Activated T-helper 1 cell treated with anti-CD3 and anti-CD28 coated beads, Interleukin-12 subunit alpha, Interleukin-12 subunit beta, Interleukin-2, Interleukin-4 antibody, amounts not matched to agents 30 ng/mL and 10 ng/mL and 1 ng/mL, durations not matched to agents 14 hours and 24 hours and 36 hours (primary cell): ENCODE data around the gene CYB561. TPM values are rescaled to one million over a fixed set of nuclear protein-coding genes. Genes with fewer than 3 reads are reported as not detected.

Experiments
- DNase-seq: peaks from one replicate; pipeline ENCODE4 v3.0.0; 2021; ENCODE audit warnings: low spot score
- H3K27ac Mint-ChIP-seq: one replicate; pipeline ENCODE4 v1.8.0; 2021; ENCODE audit warnings: mild to moderate bottlenecking, mixed read lengths
- H3K27me3 Mint-ChIP-seq: one replicate; pipeline ENCODE4 v1.8.0; 2022; ENCODE audit warnings: mild to moderate bottlenecking, moderate library complexity, mixed read lengths; ENCODE audit not compliant: insufficient read depth
- H3K36me3 Mint-ChIP-seq: one replicate; pipeline ENCODE4 v1.8.0; 2021; ENCODE audit warnings: low read depth, mixed read lengths
- H3K4me1 Mint-ChIP-seq: one replicate; pipeline ENCODE4 v1.8.0; 2021; ENCODE audit warnings: low read depth, mixed read lengths
- H3K4me3 Mint-ChIP-seq: one replicate; pipeline ENCODE4 v1.8.0; 2021; ENCODE audit warnings: mild to moderate bottlenecking, moderate library complexity, mixed read lengths
- H3K9me3 Mint-ChIP-seq: one replicate; pipeline ENCODE4 v1.8.0; 2021; ENCODE audit warnings: mixed read lengths
- intact Hi-C: fragments of 100-400 bp; cut with micrococcal nuclease; formaldehyde crosslinking; loops from one replicate; pipeline ENCODE4 v1.15.1; 2024
- total RNA-seq: library from RNA; stranded (reverse); gene quantifications from 2 replicates; pipeline ENCODE4 v1.2.3, GENCODE V29; 2022

The CYB561 gene
- total RNA-seq, 1 donor from 2014 or later: 1.9 TPM

GRCh38 chr17:63442549-63443035 is 3.5 kb downstream of the CYB561 start:
- peaks cover 11% of the 10 kb centered on the region for H3K27me3 Mint-ChIP-seq
- H3K9me3 Mint-ChIP-seq: no peaks in the 10 kb centered on the region
- peaks cover 8% of the 10 kb centered on the region for H3K36me3 Mint-ChIP-seq
- DNase-seq: no peak
- intact Hi-C loops: no loop called here
- no peak overlapping the region for H3K27ac Mint-ChIP-seq
- no peak overlapping the region for H3K4me3 Mint-ChIP-seq
- H3K4me1 Mint-ChIP-seq: peaks cover 38% of the 10 kb centered on the region

GRCh38 chr17:63442074-63442473 is 4.0 kb downstream of the CYB561 start:
- Mint-ChIP-seq H3K27me3 (peaks cover 11% of the 10 kb centered on the region), H3K36me3 (peaks cover 8% of the 10 kb centered on the region), H3K4me3 (no peak overlapping the region), H3K9me3 (no peaks in the 10 kb centered on the region), H3K4me1 (peaks cover 33% of the 10 kb centered on the region), H3K27ac (no peak overlapping the region)
- intact Hi-C loops: no loop called here
- DNase-seq: no peak

GRCh38 chr17:63441654-63442053 is 4.5 kb downstream of the CYB561 start:
- intact Hi-C loops: no loop called here
- peaks cover 11% of the 10 kb centered on the region for H3K27me3 Mint-ChIP-seq
- peaks cover 32% of the 10 kb centered on the region for H3K4me1 Mint-ChIP-seq
- no peak overlapping the region for H3K27ac Mint-ChIP-seq
- H3K4me3 Mint-ChIP-seq: no peak overlapping the region
- H3K9me3 Mint-ChIP-seq: no peaks in the 10 kb centered on the region
- peaks cover 8% of the 10 kb centered on the region for H3K36me3 Mint-ChIP-seq
- no peak for DNase-seq

DNA sequence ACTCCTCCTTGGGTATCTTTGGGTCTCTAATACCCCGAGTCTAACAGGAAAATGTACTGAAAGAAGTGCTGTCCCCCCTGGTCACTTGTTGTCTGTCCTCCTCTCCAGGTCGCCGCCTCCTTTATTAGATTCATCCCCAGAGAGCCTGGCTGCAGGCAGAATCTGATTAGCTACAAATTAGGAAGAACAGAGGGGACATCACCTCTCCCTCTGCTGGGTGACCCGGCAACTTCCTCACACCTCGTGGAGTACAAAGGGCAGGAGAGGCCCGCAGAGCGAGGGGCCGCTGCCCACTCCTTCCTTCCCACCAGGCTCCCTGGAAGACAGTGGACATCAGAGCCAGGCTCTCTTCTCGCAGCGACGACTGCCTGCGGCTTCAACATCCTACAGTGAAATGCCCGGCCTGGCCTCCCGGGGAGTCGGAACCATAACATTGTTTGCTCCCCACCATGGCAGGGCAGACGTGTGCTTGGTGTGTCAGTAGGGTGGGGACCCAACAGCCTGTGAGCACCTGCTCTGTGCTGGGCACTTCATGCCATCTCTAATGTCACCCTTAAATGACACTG is 5.3 kb downstream of the CYB561 start:
- Mint-ChIP-seq H3K27ac (peak overlapping the region; percentile 71), H3K36me3 (peaks cover 8% of the 10 kb centered on the region), H3K4me3 (peak overlapping the region; percentile 32), H3K9me3 (no peaks in the 10 kb centered on the region), H3K4me1 (peaks cover 32% of the 10 kb centered on the region), H3K27me3 (peaks cover 11% of the 10 kb centered on the region)
- DNase-seq: no peak
- intact Hi-C loops: no loop called here

GRCh38 chr17:63440127-63440769 is 5.9 kb downstream of the CYB561 start:
- Mint-ChIP-seq H3K4me1 (peaks cover 31% of the 10 kb centered on the region), H3K4me3 (peak overlapping the region; percentile 32), H3K9me3 (no peaks in the 10 kb centered on the region), H3K27ac (peak overlapping the region; percentile 76), H3K36me3 (peaks cover 8% of the 10 kb centered on the region), H3K27me3 (peaks cover 11% of the 10 kb centered on the region)
- intact Hi-C loops: no loop called here
- DNase-seq: no peak

DNA sequence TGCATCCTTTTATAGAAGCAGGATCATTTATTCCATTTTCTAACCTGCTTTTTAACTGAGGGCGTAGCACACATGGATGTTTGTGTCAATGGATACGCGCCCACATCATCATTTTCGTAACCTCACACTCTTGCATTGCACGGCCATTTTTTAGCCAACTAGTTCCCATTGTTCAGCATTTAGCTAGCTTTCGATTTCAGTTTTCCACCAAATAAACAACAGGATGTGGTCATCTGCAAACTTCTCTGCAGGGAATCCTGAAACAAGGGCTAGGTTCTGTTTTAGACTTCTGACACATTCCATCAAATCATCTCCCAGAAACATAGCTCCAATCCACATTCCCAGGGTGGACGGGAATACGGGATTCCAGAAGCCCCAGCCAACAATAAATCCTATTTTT is 6.4 kb downstream of the CYB561 start:
- H3K9me3 Mint-ChIP-seq: no peaks in the 10 kb centered on the region
- H3K27me3 Mint-ChIP-seq: peaks cover 9% of the 10 kb centered on the region
- intact Hi-C loops: no loop called here
- H3K4me1 Mint-ChIP-seq: peaks cover 30% of the 10 kb centered on the region
- H3K4me3 Mint-ChIP-seq: peak overlapping the region; percentile 32
- peaks cover 5% of the 10 kb centered on the region for H3K36me3 Mint-ChIP-seq
- H3K27ac Mint-ChIP-seq: peak overlapping the region; percentile 76
- DNase-seq: peak; percentile 26

- H3K27ac Mint-ChIP-seq: peak overlapping the region; percentile 58
- no peak for DNase-seq
- intact Hi-C loops: no loop called here
- H3K4me1 Mint-ChIP-seq: peaks cover 42% of the 10 kb centered on the region
- H3K4me3 Mint-ChIP-seq: no peak overlapping the region
- H3K27me3 Mint-ChIP-seq: peaks cover 2% of the 10 kb centered on the region
- H3K9me3 Mint-ChIP-seq: no peaks in the 10 kb centered on the region
- H3K36me3 Mint-ChIP-seq: peaks cover 5% of the 10 kb centered on the region
Measured at GRCh38 chr17:63438092-63439051, 7.7 kb downstream of the CYB561 start.

- H3K4me1 Mint-ChIP-seq: peaks cover 51% of the 10 kb centered on the region
Measured at GRCh38 chr17:63437287-63438091, 8.6 kb downstream of the CYB561 start.

GRCh38 chr17:63436523-63437110 is 9.5 kb downstream of the CYB561 start:
- Mint-ChIP-seq H3K27me3 (peaks cover 2% of the 10 kb centered on the region), H3K4me1 (peaks cover 53% of the 10 kb centered on the region), H3K27ac (no peak overlapping the region), H3K9me3 (no peaks in the 10 kb centered on the region), H3K36me3 (peaks cover 5% of the 10 kb centered on the region), H3K4me3 (no peak overlapping the region)
- intact Hi-C loops: no loop called here
- DNase-seq: no peak

More at GRCh38 chr17:63437287-63438091, 8.6 kb downstream of the CYB561 start:
- Mint-ChIP-seq H3K9me3 (no peaks in the 10 kb centered on the region), H3K36me3 (peaks cover 5% of the 10 kb centered on the region), H3K27me3 (peaks cover 2% of the 10 kb centered on the region), H3K4me3 (no peak overlapping the region), H3K27ac (no peak overlapping the region)
- DNase-seq: no peak
- intact Hi-C loops: no loop called here

DNA sequence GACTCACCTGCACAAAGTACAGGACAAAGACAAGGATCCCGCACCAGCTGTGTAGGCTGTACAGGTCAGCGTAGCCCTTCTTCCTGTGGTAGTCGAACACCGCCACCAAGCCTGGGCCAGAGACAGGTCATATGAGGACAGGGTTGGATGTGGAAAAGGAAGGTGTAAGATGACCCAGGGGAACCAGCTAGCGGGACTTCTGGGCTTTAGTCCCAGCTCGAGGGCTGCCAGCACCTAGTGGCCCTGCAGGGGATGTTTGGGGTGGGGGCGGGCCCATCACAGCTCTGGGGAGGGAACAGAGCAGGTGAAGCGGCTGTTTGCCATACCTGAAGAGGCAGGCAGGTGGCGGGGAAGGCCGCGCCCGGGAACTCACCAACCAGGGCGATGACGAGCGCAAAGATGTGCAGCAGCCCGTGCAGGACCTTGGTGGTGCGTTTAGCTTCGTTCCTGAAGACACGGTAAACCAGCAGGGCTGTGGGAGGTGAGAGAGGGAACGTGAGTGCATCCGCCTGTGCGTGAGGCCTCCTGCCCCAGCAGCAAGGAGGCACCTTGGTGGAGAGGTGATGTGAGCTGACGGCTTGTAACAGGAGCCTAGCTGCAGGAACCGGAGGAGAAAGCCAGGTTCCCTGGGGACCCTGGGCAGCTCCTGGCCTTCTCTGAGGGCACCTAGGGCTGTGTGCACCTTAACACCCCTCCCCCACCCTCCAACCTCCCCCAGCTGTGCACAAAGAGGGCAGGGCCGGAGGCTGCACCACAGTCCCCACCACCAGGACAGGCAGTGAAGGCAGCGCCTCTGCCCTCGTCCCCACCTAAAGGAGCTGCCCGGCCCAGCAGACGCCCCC is 10.2 kb downstream of the CYB561 start:
- peaks cover 49% of the 10 kb centered on the region for H3K4me1 Mint-ChIP-seq
- peaks cover 2% of the 10 kb centered on the region for H3K27me3 Mint-ChIP-seq
- no peaks in the 10 kb centered on the region for H3K9me3 Mint-ChIP-seq
- H3K27ac Mint-ChIP-seq: no peak overlapping the region
- H3K4me3 Mint-ChIP-seq: no peak overlapping the region
- intact Hi-C loops: no loop called here
- DNase-seq: no peak
- H3K36me3 Mint-ChIP-seq: peaks cover 5% of the 10 kb centered on the region

DNA sequence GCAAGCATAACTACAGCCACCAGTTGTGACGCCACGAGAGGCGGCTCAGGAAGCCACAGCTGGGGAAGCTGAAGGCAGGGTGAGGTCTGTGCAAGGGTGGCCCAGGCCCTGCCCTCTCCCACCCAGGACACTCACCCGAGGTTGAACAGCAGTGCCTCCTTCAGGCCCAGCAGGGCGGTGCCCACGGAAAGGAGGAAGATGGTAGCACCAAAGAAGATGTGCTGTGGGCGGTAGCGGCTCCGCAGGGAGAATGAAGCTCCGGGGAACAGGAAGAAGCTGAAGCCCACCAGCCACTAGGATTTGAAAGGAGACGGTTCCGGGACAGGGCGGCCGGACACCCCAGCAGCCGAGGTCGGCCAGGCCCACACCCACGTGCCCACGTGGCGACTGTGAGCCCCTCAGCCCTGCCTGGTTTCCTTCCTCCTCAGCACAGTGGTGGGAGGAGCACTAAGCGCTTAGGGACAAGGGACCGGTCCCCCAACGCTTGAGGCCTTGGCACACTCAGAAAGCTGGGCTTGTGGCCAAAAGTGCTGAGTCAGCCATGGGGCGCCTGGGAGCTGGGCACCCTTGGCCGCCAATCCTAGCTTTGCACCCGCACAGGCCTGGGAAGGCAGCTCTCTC is 11.0 kb downstream of the CYB561 start:
- H3K27ac Mint-ChIP-seq: peak overlapping the region; percentile 73
- peak; percentile 52 for DNase-seq
- H3K4me3 Mint-ChIP-seq: peak overlapping the region; percentile 26
- H3K9me3 Mint-ChIP-seq: no peaks in the 10 kb centered on the region
- H3K36me3 Mint-ChIP-seq: peaks cover 5% of the 10 kb centered on the region
- intact Hi-C loops: no loop called here
- H3K4me1 Mint-ChIP-seq: peaks cover 41% of the 10 kb centered on the region
- peaks cover 2% of the 10 kb centered on the region for H3K27me3 Mint-ChIP-seq
